ENCODE data around the gene PHF20. TPM values are rescaled to one million over a fixed set of nuclear protein-coding genes. Genes with fewer than 3 reads are reported as not detected.
A peak's percentile ranks its signal among the peaks of the same experiment; 100 is the strongest.
"Not testable (repeated sequence)": the region's sequence is repeated elsewhere in the genome, so short reads cannot be mapped to it uniquely, and the experiment has no call there.

Gene PHF20
- total and polyA plus RNA-seq, 2 of the 13 experiments (the other 11 are each of a cell fraction or from before 2014, with no cell fraction given): 22.8 to 34.1 TPM

DNA sequence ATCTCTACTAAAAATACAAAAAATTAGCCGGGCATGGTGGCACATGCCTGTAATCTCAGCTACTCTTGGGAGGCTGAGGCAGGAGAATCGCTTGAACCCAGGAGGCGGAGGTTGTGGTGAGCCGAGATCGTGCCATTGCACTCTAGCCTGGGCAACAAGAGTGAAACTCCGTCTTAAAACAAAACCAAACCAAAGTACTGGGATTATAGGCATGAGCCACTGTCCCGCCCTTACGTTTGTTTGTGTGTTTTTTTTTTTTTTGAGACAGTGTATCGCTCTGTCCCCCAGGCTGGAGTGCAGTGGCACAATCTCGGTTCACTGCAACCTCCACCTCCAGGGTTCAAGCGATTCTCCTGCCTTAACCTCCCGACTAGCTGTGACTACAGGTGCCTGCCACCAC, 12.0 kb downstream of the PHF20 start:
- H4K20me1 ChIP-seq (ENCODE audit: insufficient read depth, low read length); intact Hi-C loops (cut with micrococcal nuclease; ENCODE audit: unreplicated experiment); CTCF ChIA-PET (ENCODE audit: low intra/inter-chr PET ratio, low total read pairs); H3K9ac ChIP-seq (ENCODE audit: insufficient read depth, low read depth, low read length); H3K27me3 ChIP-seq (ENCODE audit: control insufficient read depth in 1 of 2, insufficient read depth in 2 of 2, low read length in 2 of 2); DNase-seq (ENCODE audit: low spot score); BruUV-seq (replicated peaks); H2AFZ ChIP-seq (ENCODE audit: low read length); H3K27ac ChIP-seq (ENCODE audit: extremely low read length, insufficient read depth, low read length); H3K9me3 ChIP-seq (ENCODE audit: low read length); in situ Hi-C loops (cut with HindIII; ENCODE audit: extremely low pct_ligation_motif_present, low pct_unique_long_range_greater_than_20kb); H3K4me2 ChIP-seq (ENCODE audit: low read depth, low read length); H3K4me3 ChIP-seq (replicated peaks in 1 of 3; ENCODE audit: insufficient read depth in 1 of 3, low read depth in 2 of 3, low read length in 3 of 3); ATAC-seq; H3K4me1 ChIP-seq (ENCODE audit: insufficient read depth, low read length); FAIRE-seq: not testable (repeated sequence)
- Histone ChIP-seq H3K79me2 (ENCODE audit: insufficient read depth, low read length) (peaks cover 15% of the 10 kb centered on the region), H3K36me3 (replicated peaks in 1 of 2; ENCODE audit: control insufficient read depth in 1 of 2, insufficient read depth in 2 of 2, low read length in 2 of 2) (peaks cover 6 to 19% of the 10 kb centered on the region in 2 experiments; a peak in 4 of 5 replicates)
- POLR2A ChIA-PET: interaction anchor here (1.3 kb wide), 1 partner anchor 12 kb away, joined by 3 read pairs; the partner anchor contains the start of gene PHF20
- TF ChIP-seq JUNB (CRISPR knock-in tag; IDR thresholded peaks at IDR 0.05; ENCODE audit: borderline replicate concordance): 0 out of 2 replicates have a peak, but pooled peaks have one; percentile 36
- WGBS (ENCODE audit: low lambda C conversion rate): 98% methylated on average over 12 of the region's 12 CpGs

DNA sequence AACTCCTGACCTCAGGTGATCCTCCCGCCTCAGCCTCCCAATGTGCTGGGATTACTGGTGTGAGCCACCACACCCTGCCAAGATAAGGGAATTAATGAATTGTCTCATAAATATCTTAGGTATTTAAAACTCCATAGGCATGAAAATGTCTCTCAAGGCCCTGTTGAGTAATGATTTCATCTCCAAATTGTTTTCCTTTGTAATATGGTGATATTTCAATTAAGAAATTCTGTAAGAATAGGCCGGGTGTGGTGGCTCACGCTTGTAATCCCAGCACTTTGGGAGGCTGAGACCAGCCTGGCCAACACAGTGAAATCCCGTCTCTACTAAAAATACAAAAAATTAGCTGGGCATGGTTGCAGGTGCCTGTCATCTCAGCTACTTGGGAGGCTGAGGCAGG, 13.7 kb downstream of the PHF20 start:
- H2AFZ ChIP-seq (ENCODE audit: low read length); H4K20me1 ChIP-seq (ENCODE audit: insufficient read depth, low read length); FAIRE-seq; intact Hi-C loops (cut with micrococcal nuclease; ENCODE audit: unreplicated experiment); DNase-seq (ENCODE audit: low spot score); H3K4me2 ChIP-seq (ENCODE audit: low read depth, low read length); H3K36me3 ChIP-seq (replicated peaks in 1 of 2; ENCODE audit: control insufficient read depth in 1 of 2, insufficient read depth in 2 of 2, low read length in 2 of 2); H3K4me3 ChIP-seq (replicated peaks in 1 of 3; ENCODE audit: insufficient read depth in 1 of 3, low read depth in 2 of 3, low read length in 3 of 3); BruUV-seq (replicated peaks); H3K27ac ChIP-seq (ENCODE audit: extremely low read length, insufficient read depth, low read length); H3K27me3 ChIP-seq (ENCODE audit: control insufficient read depth in 1 of 2, insufficient read depth in 2 of 2, low read length in 2 of 2); ATAC-seq; H3K9ac ChIP-seq (ENCODE audit: insufficient read depth, low read depth, low read length); CTCF ChIA-PET (ENCODE audit: low intra/inter-chr PET ratio, low total read pairs); in situ Hi-C loops (cut with HindIII; ENCODE audit: extremely low pct_ligation_motif_present, low pct_unique_long_range_greater_than_20kb); H3K9me3 ChIP-seq (ENCODE audit: low read length): not testable (repeated sequence)
- POLR2A ChIA-PET: interaction anchor here (1.0 to 2.3 kb wide), 3 partner anchors 14 to 43 kb away, joined by 3 to 10 read pairs (median 8); partner anchors contain the start of genes PHF20 and RBM39
- peaks cover 16% of the 10 kb centered on the region for H3K79me2 ChIP-seq (ENCODE audit: insufficient read depth, low read length)
- WGBS (ENCODE audit: low lambda C conversion rate): 99% methylated on average over 4 of the region's 4 CpGs
- peaks cover 11% of the 10 kb centered on the region; the same call in 1 of the 2 replicates for H3K4me1 ChIP-seq (ENCODE audit: insufficient read depth, low read length)
